ENCODE data around the gene NUCB1. TPM values are rescaled to one million over a fixed set of nuclear protein-coding genes. Genes with fewer than 3 reads are reported as not detected.

NUCB1 gene
- total and polyA plus RNA-seq, 9 of the 15 experiments (the other 6 are each of a cell fraction or from before 2014, with no cell fraction given), result 3.1 to 153 (median 71.7) TPM

DNA sequence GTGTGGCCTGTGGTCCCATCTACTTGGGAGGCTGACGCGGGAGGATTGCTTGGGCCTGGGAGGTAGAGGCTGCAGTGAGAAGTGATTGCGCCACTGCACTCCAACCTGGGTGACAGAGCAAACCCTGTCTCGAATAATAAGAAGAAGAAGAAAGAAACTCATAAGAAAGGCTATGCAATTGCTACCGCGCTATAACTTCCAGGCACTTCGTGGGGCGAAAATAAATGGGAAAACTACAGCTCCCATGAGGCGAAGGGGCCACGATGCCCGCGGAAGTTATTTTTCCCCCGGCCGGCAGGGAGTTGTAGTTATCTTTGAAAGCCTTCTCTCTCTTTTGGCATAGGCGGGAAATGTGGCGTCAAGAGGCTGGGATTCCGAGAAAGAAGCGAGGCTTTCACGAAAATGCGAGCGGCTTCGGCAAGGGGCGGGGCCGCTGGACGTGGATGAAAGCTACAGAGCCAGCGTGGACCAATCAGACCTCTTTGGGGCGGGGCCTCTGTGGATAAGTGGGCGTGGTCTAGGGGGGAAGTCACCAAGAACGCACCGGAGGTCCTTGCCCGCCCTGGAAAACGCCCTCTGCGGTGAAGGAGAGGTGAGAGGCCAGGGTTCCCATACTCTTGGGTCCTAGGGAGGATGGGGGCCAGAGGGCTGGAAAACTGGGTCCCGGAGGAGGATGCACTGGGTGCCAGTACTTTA is at the start of gene NUCB1 (continued):
- peak; percentile 98 for TF ChIP-seq HINFP (tag; conservative IDR thresholded peaks at IDR 0.05; ENCODE audit: low read depth)
- peak; percentile 92 for TF ChIP-seq L3MBTL2 (IDR thresholded peaks at IDR 0.05)
- peak; percentile 84 for TF ChIP-seq MYC (IDR thresholded peaks at IDR 0.05; ENCODE audit: low read depth, low read length)
- no peak for TF ChIP-seq MYC (CRISPR knock-in tag; IDR thresholded peaks at IDR 0.05; ENCODE audit: borderline replicate concordance, low read depth)
- TF ChIP-seq BRD9 (IDR thresholded peaks at IDR 0.05; ENCODE audit: low read depth, partially characterized antibody), result peak; percentile 8
- TF ChIP-seq ARNT (IDR thresholded peaks at IDR 0.05), result 0 out of 4 replicates have a peak, but pooled peaks of 1 of the 2 experiments have one; percentile 51
- TF ChIP-seq SMARCA5 (IDR thresholded peaks at IDR 0.05), result peak; percentile 10; the same call in 1 of the 2 replicates
- peak; percentile 85 for TF ChIP-seq GABPB1 (CRISPR knock-in tag; IDR thresholded peaks at IDR 0.05)
- TF ChIP-seq NFATC3 (IDR thresholded peaks at IDR 0.05), result no peak
- peak; percentile 27; the same call in 1 of the 2 replicates for TF ChIP-seq USF1 (CRISPR knock-in tag; IDR thresholded peaks at IDR 0.05)
- TF ChIP-seq KDM5B (IDR thresholded peaks at IDR 0.05; ENCODE audit: insufficient replicate concordance, low read depth, low read length), result peak; percentile 28
- TF ChIP-seq SUPT5H (IDR thresholded peaks at IDR 0.05), result peak; percentile 70
- peak; percentile 63; the same call in 1 of the 2 replicates for TF ChIP-seq CTBP1 (IDR thresholded peaks at IDR 0.05; ENCODE audit: borderline replicate concordance)
